Esophagus squamous epithelium (tissue), 5 donors: ENCODE measurements around the gene PITHD1. TPM values are rescaled to one million over a fixed set of nuclear protein-coding genes. Genes with fewer than 3 reads are reported as not detected.

Experiments
- DNase-seq: peaks from one replicate; lab custom pipeline; 2025; lab: John Stamatoyannopoulos, UW
- H3K27ac ChIP-seq, 4 donors: fragments of 200-600 bp; sonication (generic); one replicate each; pipeline ENCODE4 v1.5.1; 2016 to 2019; ENCODE audit warnings: mild to moderate bottlenecking in 1 of 4
- H3K27me3 ChIP-seq, 4 donors: fragments of 200-600 bp; sonication (generic); 1 replicate in 3 of 4; 2 replicates in 1 of 4; pipeline versions ENCODE4 v1.5.1 to v1.6.0; 2017 to 2021; ENCODE audit warnings: antibody characterized with exemption in 1 of 4
- H3K36me3 ChIP-seq, 3 donors: fragments of 200-600 bp; sonication (generic); one replicate each; pipeline ENCODE4 v1.5.1; 2016 to 2019
- H3K4me1 ChIP-seq, 3 donors: fragments of 200-600 bp; sonication (generic); one replicate each; pipeline ENCODE4 v1.5.1; 2017 to 2019
- H3K4me3 ChIP-seq, 4 donors: fragments of 200-600 bp; sonication (generic); 1 replicate in 3 of 4; 2 replicates in 1 of 4; pipeline ENCODE4 v1.5.1; 2016 to 2019; ENCODE audit warnings: mild to moderate bottlenecking in 2 of 4, moderate library complexity in 1 of 4
- H3K9me3 ChIP-seq, 3 donors: fragments of 200-600 bp; sonication (generic); one replicate each; pipeline ENCODE4 v1.5.1; 2016 to 2019
- POLR2A ChIP-seq, 4 donors: fragments of 450-650 bp; IDR thresholded peaks; one replicate each; pipeline ENCODE4 v1.6.1; 2017; ENCODE audit warnings: antibody characterized with exemption in 4 of 4, mild to moderate bottlenecking in 4 of 4, moderate library complexity in 3 of 4
- WGBS, 2 donors: methylation state at CpG; one replicate each; pipeline ENCODE4 v1.1.5; 2018; 5-methylcytosine and 5-hydroxymethylcytosine counted together
- intact Hi-C: fragments of 100-400 bp; cut with DNase I; formaldehyde crosslinking; loops from one replicate; pipeline ENCODE4 v1.15.0; 2022
- total RNA-seq, 4 donors: library from RNA; depleted of rRNA; stranded (reverse); fragments of >200 nt; gene quantifications; one replicate each; pipeline ENCODE4 v1.1.0, GENCODE V29; 2016
- TF ChIP-seq, protein P1 (sequence below), 6 experiments: fragments of 450-650 bp in 4 of 6; fragments of 200-600 bp in 2 of 6; sonication (generic) in 2 of 6; IDR thresholded peaks; one replicate each; pipeline ENCODE4 v1.5.1; 2016 to 2019; ENCODE audit warnings: antibody characterized with exemption in 6 of 6, mild to moderate bottlenecking in 4 of 6, moderate library complexity in 4 of 6
- donor health status: DM: yes; HTN: yes; CAD: no.

The PITHD1 gene
- total RNA-seq, 4 donors from 2014 or later: 57.4 to 86.3 (median 78.0) TPM

DNA sequence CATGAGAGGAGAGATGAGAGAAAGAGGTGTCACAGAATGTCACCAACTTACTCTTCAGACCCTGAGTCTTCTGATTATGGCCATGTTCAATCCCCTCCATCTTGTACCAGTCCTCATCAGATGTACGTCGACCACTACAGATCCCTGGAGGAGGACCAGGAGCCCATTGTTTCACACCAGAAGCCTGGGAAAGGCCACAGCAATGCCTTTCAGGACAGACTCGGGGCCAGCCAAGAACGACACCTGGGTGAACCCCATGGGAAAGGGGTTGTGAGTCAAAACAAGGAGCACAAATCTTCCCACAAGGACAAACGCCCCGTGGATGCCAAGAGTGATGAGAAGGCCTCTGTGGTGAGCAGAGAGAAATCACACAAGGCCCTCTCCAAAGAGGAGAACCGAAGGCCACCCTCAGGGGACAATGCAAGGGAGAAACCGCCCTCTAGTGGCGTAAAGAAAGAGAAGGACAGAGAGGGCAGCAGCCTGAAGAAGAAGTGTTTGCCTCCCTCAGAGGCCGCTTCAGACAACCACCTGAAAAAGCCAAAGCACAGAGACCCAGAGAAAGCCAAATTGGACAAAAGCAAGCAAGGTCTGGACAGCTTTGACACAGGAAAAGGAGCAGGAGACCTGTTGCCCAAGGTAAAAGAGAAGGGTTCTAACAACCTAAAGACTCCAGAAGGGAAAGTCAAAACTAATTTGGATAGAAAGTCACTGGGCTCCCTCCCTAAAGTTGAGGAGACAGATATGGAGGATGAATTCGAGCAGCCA lies 27.0 kb upstream of the PITHD1 start:
- H3K36me3 ChIP-seq: peaks cover 54 to 80% (median 67%) of the 10 kb centered on the region in 3 donors
- intact Hi-C loops: no loop called here
- H3K4me1 ChIP-seq: peaks cover 0 to 27% (median 6%) of the 10 kb centered on the region in 3 donors
- H3K4me3 ChIP-seq: no peak overlapping the region
- no peak overlapping the region for H3K27ac ChIP-seq
- no peak for DNase-seq
- H3K9me3 ChIP-seq: no peaks in the 10 kb centered on the region
- no peak for TF ChIP-seq POLR2A (IDR thresholded peaks at IDR 0.05)
- TF ChIP-seq, protein P1, sequence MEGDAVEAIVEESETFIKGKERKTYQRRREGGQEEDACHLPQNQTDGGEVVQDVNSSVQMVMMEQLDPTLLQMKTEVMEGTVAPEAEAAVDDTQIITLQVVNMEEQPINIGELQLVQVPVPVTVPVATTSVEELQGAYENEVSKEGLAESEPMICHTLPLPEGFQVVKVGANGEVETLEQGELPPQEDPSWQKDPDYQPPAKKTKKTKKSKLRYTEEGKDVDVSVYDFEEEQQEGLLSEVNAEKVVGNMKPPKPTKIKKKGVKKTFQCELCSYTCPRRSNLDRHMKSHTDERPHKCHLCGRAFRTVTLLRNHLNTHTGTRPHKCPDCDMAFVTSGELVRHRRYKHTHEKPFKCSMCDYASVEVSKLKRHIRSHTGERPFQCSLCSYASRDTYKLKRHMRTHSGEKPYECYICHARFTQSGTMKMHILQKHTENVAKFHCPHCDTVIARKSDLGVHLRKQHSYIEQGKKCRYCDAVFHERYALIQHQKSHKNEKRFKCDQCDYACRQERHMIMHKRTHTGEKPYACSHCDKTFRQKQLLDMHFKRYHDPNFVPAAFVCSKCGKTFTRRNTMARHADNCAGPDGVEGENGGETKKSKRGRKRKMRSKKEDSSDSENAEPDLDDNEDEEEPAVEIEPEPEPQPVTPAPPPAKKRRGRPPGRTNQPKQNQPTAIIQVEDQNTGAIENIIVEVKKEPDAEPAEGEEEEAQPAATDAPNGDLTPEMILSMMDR (IDR thresholded peaks at IDR 0.05): peak; percentile 6 to 57 (median 40)
- 56 to 64% methylated on average over 9 of the region's 11 CpGs for WGBS, 2 donors
- H3K27me3 ChIP-seq: no peaks in the 10 kb centered on the region

DNA sequence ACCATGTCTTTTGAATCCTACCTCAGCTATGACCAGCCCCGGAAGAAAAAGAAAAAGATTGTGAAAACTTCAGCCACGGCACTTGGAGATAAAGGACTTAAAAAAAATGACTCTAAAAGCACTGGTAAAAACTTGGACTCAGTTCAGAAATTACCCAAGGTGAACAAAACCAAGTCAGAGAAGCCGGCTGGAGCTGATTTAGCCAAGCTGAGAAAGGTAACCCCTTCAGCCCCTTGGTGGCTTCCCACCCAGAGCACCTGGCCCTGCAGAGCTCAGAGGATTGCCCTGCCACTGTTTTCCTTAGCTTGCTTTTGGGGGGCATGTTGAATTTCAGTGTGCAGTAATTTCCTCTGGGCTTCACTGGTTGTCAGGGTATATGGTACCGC lies 26.4 kb upstream of the PITHD1 start:
- peaks cover 60 to 80% (median 72%) of the 10 kb centered on the region in 3 donors for H3K36me3 ChIP-seq
- no peak overlapping the region for H3K4me3 ChIP-seq
- no peak overlapping the region for H3K27ac ChIP-seq
- DNase-seq: no peak
- H3K9me3 ChIP-seq: no peaks in the 10 kb centered on the region
- no peaks in the 10 kb centered on the region for H3K27me3 ChIP-seq
- intact Hi-C loops: no loop called here
- H3K4me1 ChIP-seq: peaks cover 0 to 21% (median 6%) of the 10 kb centered on the region in 3 donors
- 78 to 88% methylated on average over 4 of the region's 4 CpGs for WGBS, 2 donors
- TF ChIP-seq POLR2A (IDR thresholded peaks at IDR 0.05): no peak
- TF ChIP-seq, protein P1 (IDR thresholded peaks at IDR 0.05): no peak

DNA sequence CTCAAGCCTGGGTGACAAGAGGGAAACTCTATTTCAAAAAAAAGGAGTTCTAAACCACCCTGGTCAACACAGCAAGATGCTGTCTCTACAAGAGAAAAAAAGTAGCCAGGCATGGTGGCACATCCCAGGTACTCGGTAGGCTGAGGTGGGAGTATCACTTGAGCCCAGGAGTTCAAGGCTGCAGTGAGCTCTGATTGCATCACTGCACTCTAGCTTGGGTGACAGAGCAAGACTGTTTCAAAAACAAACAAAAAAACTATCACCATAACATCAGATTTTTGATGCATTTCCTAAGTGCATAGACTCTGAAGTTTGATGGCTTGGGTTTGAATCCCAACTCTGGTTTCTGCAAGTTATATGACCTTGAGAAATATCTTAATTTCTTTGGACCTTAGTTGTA lies 25.3 kb upstream of the PITHD1 start:
- TF ChIP-seq POLR2A (IDR thresholded peaks at IDR 0.05): no peak
- TF ChIP-seq, protein P1 (IDR thresholded peaks at IDR 0.05): no peak
- no peaks in the 10 kb centered on the region for H3K9me3 ChIP-seq
- H3K4me3 ChIP-seq: no peak overlapping the region
- no peak for DNase-seq
- intact Hi-C loops: no loop called here
- H3K36me3 ChIP-seq: peaks cover 63 to 91% (median 81%) of the 10 kb centered on the region in 3 donors
- H3K4me1 ChIP-seq: peaks cover 0 to 10% (median 0%) of the 10 kb centered on the region in 3 donors
- no peak overlapping the region for H3K27ac ChIP-seq
- 80 to 95% methylated on average over 1 of the region's 1 CpG for WGBS, 2 donors
- H3K27me3 ChIP-seq: no peaks in the 10 kb centered on the region

DNA sequence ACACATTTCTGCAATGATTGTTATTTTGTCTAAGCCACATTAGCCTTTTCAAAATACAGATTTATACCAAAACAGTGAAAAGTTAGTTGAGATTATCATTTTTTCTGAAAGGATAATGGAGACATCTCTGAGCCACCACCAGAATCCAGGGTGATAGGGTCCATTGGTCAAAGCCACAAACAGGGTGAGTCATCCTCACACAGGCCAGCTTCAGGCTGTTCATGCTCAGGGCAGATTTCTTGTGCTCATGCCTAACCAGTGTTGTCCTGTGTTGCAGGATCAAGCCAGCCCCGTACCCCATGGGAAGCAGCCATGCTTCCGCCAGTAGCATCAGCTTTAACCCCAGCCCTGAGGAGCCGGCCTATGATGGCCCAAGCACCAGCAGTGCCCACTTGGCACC lies 21.5 kb upstream of the PITHD1 start:
- no peak overlapping the region for H3K27ac ChIP-seq
- H3K27me3 ChIP-seq: no peaks in the 10 kb centered on the region
- no peaks in the 10 kb centered on the region for H3K9me3 ChIP-seq
- no peak for TF ChIP-seq POLR2A (IDR thresholded peaks at IDR 0.05)
- TF ChIP-seq, protein P1 (IDR thresholded peaks at IDR 0.05): no peak
- intact Hi-C loops: no loop called here
- no peak for DNase-seq
- whole genome bisulfite sequencing, 2 donors: 90% methylated on average over 2 of the region's 3 CpGs; no CpG with 5 or more reads in 1 of the 2 donors
- H3K36me3 ChIP-seq: peaks cover 67 to 100% (median 83%) of the 10 kb centered on the region in 3 donors
- H3K4me1 ChIP-seq: peaks cover 0 to 19% (median 0%) of the 10 kb centered on the region in 3 donors
- no peak overlapping the region for H3K4me3 ChIP-seq

DNA sequence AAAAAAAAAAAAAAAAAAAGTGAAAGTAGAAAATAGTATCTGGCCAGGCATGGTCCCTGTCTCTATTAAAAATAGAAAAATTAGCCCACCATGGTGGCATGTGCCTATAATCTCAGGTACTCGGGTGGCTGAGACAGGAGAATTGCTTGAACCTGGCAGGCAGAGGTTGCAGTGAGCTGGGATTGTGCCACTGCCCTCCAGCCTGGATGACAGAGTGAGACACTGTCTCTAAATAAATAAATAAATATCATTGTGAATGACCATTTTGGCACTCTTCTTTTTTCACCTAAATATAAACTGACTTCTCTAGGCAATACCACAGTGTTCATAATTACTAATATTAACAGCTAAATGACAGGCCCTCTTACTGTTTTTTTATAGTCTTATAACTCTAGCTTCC lies 20.4 kb upstream of the PITHD1 start:
- peaks cover 56 to 100% (median 71%) of the 10 kb centered on the region in 3 donors for H3K36me3 ChIP-seq
- H3K4me3 ChIP-seq: no peak overlapping the region
- intact Hi-C loops: no loop called here
- TF ChIP-seq, protein P1 (IDR thresholded peaks at IDR 0.05): no peak
- TF ChIP-seq POLR2A (IDR thresholded peaks at IDR 0.05): no peak
- no peaks in the 10 kb centered on the region for H3K27me3 ChIP-seq
- no peaks in the 10 kb centered on the region for H3K9me3 ChIP-seq
- no peak overlapping the region for H3K27ac ChIP-seq
- DNase-seq: no peak
- 77 to 100% methylated on average over 1 of the region's 1 CpG for WGBS, 2 donors
- peaks cover 0 to 23% (median 0%) of the 10 kb centered on the region in 3 donors for H3K4me1 ChIP-seq
